GM23338 (cell line): ENCODE results near the gene NFIB.

Experiments used
- CREB1 ChIP-seq: fragments of 250-450 bp; sonication (Bioruptor Pico); IDR thresholded peaks from 2 replicates; pipeline ENCODE4 v1.5.0; 2020; ENCODE audit warnings: low read depth, mild to moderate bottlenecking, moderate library complexity
- EZH2 ChIP-seq: fragments of 200-600 bp; sonication (generic); IDR thresholded peaks from one replicate; pipeline ENCODE4 v1.8.0; 2017; ENCODE audit warnings: antibody characterized with exemption, mild to moderate bottlenecking, low read depth; ENCODE audit not compliant: unreplicated experiment
- EZH2phosphoT487 ChIP-seq: fragments of 200-600 bp; sonication (generic); IDR thresholded peaks from one replicate; pipeline ENCODE4 v1.8.1; 2018; ENCODE audit warnings: antibody characterized with exemption; ENCODE audit not compliant: unreplicated experiment
- JUNB ChIP-seq: IDR thresholded peaks from one replicate; pipeline ENCODE4 v1.6.1; 2016; ENCODE audit warnings: antibody characterized with exemption; ENCODE audit not compliant: unreplicated experiment
- NANOG ChIP-seq: IDR thresholded peaks from 2 replicates; pipeline ENCODE4 v1.6.1; 2016; ENCODE audit warnings: antibody characterized with exemption, borderline replicate concordance
- POLR2AphosphoS5 ChIP-seq: IDR thresholded peaks from 2 replicates; pipeline ENCODE4 v1.6.1; 2016; ENCODE audit warnings: antibody characterized with exemption, low read depth
- STAT1 ChIP-seq: IDR thresholded peaks from one replicate; pipeline ENCODE4 v1.6.1; 2016; ENCODE audit warnings: antibody characterized with exemption; ENCODE audit not compliant: unreplicated experiment
- ZNF114 ChIP-seq: fragments of 250-450 bp; sonication (Bioruptor Pico); IDR thresholded peaks from 2 replicates; pipeline ENCODE4 v1.5.0; 2020; ENCODE audit warnings: mild to moderate bottlenecking, moderate library complexity
- ZNF331 ChIP-seq: fragments of 250-450 bp; sonication (Bioruptor Pico); IDR thresholded peaks from 2 replicates; pipeline ENCODE4 v1.5.0; 2020; ENCODE audit warnings: low read depth, mild to moderate bottlenecking, moderate library complexity
- TF ChIP-seq, protein P1 (sequence below): IDR thresholded peaks from one replicate; pipeline ENCODE4 v1.6.1; 2018; ENCODE audit warnings: antibody characterized with exemption; ENCODE audit not compliant: unreplicated experiment
- TF ChIP-seq, protein P2 (sequence below), 2 experiments: fragments of 200-600 bp in 1 of 2; sonication (generic) in 1 of 2; conservative IDR thresholded peaks; 2 replicates each; pipeline versions ENCODE4 v1.5.1 to v1.6.1; 2016 to 2017; ENCODE audit warnings: antibody characterized with exemption in 2 of 2, low read depth in 2 of 2, mild to moderate bottlenecking in 2 of 2, moderate library complexity in 1 of 2
- TF ChIP-seq, protein P3 (sequence below): IDR thresholded peaks from 2 replicates; pipeline ENCODE4 v1.6.1; 2016; ENCODE audit warnings: antibody characterized with exemption

DNA sequence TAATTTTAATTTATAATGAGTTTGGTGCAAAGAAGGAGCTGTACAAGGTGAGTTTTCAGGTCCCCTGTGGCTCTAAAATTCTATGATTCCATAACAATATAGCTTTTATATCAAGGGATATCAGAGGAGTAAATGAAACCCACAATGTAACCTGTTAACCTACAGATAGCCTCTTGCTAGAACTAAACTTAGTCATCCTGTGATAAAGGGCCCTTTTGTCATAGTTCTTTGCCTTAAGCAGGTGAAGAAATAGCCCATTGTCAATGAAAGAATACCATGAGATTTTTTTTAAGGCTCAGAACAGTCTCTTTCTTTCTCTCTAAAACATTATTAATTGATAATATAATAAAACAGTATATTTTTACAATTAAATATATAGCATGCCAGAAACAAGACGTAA lies 127.8 kb downstream of the NFIB start:
- TF ChIP-seq, protein P1, sequence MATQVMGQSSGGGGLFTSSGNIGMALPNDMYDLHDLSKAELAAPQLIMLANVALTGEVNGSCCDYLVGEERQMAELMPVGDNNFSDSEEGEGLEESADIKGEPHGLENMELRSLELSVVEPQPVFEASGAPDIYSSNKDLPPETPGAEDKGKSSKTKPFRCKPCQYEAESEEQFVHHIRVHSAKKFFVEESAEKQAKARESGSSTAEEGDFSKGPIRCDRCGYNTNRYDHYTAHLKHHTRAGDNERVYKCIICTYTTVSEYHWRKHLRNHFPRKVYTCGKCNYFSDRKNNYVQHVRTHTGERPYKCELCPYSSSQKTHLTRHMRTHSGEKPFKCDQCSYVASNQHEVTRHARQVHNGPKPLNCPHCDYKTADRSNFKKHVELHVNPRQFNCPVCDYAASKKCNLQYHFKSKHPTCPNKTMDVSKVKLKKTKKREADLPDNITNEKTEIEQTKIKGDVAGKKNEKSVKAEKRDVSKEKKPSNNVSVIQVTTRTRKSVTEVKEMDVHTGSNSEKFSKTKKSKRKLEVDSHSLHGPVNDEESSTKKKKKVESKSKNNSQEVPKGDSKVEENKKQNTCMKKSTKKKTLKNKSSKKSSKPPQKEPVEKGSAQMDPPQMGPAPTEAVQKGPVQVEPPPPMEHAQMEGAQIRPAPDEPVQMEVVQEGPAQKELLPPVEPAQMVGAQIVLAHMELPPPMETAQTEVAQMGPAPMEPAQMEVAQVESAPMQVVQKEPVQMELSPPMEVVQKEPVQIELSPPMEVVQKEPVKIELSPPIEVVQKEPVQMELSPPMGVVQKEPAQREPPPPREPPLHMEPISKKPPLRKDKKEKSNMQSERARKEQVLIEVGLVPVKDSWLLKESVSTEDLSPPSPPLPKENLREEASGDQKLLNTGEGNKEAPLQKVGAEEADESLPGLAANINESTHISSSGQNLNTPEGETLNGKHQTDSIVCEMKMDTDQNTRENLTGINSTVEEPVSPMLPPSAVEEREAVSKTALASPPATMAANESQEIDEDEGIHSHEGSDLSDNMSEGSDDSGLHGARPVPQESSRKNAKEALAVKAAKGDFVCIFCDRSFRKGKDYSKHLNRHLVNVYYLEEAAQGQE = no peak
- TF ChIP-seq EZH2phosphoT487 (no peak), POLR2AphosphoS5 (no peak), CREB1 (no peak), EZH2 (no peak), JUNB (no peak), ZNF114 (CRISPR knock-in tag) (no peak), STAT1 (no peak), ZNF331 (CRISPR knock-in tag) (no peak), NANOG (no peak)
- TF ChIP-seq, protein P2, sequence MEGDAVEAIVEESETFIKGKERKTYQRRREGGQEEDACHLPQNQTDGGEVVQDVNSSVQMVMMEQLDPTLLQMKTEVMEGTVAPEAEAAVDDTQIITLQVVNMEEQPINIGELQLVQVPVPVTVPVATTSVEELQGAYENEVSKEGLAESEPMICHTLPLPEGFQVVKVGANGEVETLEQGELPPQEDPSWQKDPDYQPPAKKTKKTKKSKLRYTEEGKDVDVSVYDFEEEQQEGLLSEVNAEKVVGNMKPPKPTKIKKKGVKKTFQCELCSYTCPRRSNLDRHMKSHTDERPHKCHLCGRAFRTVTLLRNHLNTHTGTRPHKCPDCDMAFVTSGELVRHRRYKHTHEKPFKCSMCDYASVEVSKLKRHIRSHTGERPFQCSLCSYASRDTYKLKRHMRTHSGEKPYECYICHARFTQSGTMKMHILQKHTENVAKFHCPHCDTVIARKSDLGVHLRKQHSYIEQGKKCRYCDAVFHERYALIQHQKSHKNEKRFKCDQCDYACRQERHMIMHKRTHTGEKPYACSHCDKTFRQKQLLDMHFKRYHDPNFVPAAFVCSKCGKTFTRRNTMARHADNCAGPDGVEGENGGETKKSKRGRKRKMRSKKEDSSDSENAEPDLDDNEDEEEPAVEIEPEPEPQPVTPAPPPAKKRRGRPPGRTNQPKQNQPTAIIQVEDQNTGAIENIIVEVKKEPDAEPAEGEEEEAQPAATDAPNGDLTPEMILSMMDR (conservative IDR thresholded peaks at IDR 0.05; ENCODE audit: low read depth in 2 of 2) = no peak
- TF ChIP-seq, protein P3, sequence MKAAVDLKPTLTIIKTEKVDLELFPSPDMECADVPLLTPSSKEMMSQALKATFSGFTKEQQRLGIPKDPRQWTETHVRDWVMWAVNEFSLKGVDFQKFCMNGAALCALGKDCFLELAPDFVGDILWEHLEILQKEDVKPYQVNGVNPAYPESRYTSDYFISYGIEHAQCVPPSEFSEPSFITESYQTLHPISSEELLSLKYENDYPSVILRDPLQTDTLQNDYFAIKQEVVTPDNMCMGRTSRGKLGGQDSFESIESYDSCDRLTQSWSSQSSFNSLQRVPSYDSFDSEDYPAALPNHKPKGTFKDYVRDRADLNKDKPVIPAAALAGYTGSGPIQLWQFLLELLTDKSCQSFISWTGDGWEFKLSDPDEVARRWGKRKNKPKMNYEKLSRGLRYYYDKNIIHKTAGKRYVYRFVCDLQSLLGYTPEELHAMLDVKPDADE = no peak
